B cell (primary cell): Measurements from ENCODE around the gene ABTB2.

Experiments used
- CTCF ChIP-seq: fragments of 200-600 bp; IDR thresholded peaks from one replicate; pipeline ENCODE4 v1.8.0; 2022; ENCODE audit warnings: antibody characterized with exemption, mild to moderate bottlenecking
- EZH2 ChIP-seq: IDR thresholded peaks from 2 replicates; pipeline ENCODE4 v1.6.1; 2012; ENCODE audit warnings: borderline replicate concordance, low read depth, mild to moderate bottlenecking, moderate library complexity, low read length; ENCODE audit not compliant: insufficient read depth, poor library complexity, severe bottlenecking

GRCh38 chr11:34346551-34346950 is 11.3 kb downstream of the ABTB2 start:
- no peak for TF ChIP-seq CTCF
- no peak for TF ChIP-seq EZH2
